ENCODE results near the gene NUDT12.

The NUDT12 gene

DNA sequence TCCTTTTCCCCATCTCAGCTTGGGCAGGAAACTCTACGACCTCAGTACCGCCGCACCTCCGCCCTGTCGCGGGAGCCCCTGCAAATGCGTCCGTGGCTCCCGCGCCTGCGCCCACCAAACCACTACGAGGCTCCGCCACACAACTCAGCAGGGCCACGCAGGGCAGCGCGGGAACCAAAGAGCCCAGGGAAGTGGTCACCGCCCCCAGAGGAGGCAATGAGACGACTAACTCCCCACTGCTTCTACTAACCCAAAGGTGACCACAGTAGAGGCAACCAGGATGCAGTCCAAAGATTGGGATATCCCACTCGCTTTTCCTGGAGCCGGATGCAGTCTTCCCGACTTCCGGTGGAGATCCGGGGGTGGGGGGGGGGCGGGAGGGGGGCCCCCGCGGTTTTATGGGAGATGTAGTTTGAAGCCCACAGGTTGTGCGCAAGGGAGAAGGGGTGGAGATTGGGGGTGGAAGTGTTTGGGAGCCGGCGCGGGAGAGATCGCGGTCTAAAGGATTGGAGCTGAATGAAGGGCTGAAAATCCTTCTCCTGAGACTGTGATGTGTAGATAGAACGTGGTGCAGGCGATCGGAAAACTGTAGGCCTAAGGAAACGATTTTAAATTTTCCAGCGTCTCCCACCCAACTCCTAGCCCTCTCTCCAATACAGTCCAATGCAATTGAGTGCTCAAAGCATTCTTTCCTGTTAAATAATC is at the start of gene NUDT12:
Gene NUDT12, minus strand, starts transcription at position 337 of the 705 bp plus-strand sequence. CDS start 2,541 bp downstream, outside the sequence.
- DNase-seq = peak; percentile 95

DNA sequence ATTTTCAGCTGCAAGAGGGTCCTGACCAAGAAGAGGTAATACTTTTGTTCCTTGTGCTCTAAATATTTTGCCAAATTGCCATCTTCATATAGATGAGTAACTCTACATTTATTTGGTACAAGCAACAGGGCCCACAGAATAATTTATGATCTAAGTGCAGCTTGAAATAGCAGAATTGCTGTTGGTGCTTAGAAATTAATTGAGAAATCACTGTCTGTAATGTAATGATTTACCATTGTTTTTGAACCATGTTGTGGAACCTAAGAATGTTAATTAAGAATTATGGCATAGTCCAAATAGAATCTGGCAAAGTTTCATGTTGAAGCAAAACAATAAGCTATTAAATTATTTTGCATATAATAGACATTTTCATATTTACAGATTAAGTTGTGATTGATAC is 44.8 kb upstream of the NUDT12 start:
- no peak for DNase-seq

DNA sequence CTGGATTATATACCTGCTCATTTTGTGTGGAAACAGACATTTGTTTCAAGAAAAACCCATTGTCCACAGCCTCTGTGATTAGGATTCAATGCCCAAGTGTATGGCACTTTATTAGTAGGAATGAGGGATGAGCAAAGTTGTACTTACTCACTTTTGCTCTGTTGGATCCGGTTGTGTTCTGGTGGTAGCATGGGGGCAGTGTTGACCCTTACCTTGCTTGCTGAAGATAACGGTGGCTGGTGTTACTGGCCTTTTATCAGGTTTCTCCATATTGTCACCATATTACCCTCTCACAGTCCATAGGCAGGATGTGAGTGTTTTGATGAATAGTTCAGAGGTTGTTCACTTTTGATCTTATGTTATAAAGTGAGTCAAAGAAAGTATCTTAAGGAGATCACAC is 42.7 kb upstream of the NUDT12 start:
- no peak for DNase-seq

DNA sequence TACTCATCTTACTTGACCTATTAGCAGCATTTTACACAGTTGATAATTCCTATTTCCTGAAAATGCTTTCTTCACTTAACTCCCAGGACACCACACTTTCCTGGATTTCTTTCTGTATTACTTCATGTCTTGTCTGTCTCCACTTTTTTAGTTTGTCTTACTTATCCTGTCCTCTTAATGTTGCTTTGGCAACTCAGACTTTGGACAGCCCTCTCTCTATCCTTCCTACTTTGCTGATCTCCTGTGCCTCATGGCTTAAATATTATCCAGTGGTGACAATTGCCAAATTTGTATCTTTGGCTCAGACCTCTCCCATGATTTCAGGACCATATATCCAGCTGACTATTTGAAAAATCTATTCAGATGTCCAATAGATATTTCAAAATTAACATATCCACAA is 39.8 kb upstream of the NUDT12 start:
- no peak for DNase-seq

DNA sequence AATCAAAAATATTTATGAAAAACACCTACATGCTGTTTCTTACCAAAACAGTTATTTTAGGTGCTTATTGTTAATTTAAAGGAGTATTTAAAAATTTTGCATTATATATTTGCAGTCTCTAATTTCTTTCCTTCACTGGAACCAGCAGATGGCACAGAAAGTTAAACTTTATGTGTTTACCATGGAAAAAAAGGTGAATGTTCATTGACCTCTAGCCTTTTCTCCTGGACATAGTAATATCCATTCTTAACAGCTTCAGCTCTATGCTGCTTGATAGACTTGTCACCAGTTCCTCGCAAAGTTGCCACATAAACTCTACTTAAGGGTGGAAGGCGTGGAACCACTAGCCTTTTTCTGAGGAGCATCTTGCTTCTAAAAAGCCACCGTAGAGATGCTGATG is 38.7 kb upstream of the NUDT12 start:
- DNase-seq = no peak

DNA sequence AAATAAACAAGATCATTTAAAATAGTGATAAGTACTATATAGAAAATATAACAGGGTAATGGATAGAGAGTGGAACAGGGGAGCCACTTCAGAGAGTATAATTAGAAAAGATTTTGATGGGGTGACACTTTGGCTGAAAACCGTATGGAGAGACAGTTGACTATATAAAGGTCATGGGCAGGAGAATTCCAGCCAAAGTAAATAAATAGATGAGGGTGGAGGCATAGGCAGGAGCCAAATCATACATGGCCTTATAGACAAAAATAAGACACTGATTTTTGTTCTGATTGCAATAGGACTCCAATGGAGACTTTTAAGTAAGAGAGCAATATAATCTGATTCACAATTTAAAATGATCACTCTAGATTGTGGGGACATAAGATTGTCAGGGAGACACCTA is 37.5 kb upstream of the NUDT12 start:
- DNase-seq = no peak

DNA sequence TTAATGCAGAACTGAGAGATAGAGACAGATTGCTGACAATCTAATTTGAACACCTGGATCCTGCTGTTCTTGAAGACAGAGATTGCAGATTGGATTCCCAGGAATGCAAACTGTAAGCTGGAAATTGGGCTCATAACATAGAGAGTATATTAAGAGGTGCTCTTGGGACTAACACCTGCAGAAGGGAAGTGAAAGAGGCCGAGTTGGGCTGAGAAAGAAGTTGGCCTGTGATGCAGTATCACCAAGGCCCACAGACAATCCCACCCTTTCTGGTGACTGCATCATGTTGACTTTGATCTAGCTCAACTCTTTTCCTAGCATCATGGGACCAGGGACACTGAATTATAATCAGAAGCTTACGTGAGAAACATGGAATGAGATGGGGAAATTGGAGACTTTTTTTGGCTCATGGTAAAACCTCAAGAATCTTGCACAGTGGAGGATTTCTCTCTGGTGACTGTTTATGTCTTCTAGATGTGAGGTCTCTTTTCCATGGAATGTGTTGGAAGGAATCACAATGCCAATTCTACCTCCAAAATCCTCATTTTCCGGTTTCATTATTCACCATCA is 36.5 kb upstream of the NUDT12 start:
- no peak for DNase-seq

DNA sequence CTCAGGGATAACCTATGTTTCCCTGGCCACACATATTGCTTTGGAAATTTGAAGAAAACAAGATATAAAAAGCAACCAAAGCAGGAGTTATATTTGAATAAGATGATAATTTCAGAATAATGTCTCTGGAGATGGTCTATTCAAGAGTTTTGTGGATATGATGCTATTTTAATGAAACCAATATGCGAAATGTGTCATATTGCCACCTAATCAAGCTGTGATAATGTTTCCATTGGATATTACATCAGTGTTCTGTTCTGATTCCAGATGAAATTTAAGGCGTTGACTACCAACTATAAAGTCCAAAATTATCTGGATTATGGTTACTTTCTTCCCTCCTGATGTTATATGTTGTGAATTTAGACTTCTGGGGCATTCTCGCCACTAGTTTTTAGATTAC is 27.6 kb upstream of the NUDT12 start:
- DNase-seq = no peak

DNA sequence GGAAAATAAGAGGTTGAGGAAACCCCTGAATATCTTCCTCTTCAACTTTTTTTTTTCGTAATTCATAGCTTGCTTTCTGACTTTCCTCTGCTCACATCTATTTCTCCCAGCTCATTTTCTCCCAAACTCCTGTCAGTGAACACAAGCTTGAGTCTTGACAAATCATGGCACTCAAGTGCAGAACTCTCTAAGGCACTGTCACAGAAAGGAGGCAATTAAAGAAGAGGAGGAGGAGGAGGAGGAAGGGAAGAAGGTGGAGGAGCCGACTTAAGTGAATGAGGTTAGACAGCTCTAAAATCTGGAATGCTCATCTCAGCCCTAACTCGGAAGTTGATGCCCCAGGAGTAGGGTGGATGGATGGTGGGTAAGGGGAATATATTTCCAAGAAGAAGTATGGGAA is 27.2 kb upstream of the NUDT12 start:
- DNase-seq = no peak

DNA sequence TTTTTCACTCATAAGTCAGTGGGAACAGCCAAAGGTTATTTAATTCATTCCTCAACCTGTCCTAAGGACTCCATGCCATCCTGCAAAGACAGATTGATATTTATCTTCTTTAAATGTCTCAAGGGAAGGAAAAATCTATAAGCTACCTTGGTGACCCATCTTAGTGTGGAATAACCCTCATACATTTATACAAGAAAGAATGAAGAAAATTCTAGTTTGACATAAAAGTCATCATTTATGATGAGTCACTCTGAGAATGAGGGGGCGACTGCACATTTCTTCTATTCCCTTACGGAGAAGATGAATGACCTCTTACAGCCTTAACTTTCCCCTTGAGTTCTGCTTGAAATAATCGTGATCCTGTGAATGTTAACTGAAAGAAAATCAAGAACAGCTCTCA is 26.8 kb upstream of the NUDT12 start:
- DNase-seq = no peak

DNA sequence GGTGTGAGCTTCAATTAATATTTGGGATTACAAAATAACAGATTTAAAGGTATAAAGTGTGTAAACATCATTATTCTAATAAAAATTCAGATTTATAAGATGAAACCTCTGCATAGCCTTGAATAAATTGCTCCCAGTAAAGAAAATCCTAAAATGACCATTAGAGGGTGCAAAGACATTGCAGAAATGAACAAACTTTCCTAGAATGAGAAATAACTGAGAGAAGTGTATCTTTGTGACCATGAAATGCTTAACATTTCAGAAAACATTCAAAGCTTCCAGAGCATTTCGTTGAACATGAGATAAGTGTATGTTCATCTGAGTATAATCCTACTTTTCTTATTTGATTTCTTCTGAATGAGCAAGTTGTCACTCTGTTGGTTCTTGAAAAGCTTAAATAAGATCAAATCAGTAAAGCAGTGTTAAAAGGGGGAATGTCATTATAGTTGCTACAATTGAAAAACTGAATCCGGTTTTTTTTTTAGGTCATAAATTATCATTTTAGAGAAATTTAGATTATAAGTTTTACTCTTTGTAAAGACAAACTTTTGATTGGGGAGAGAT is 24.7 kb upstream of the NUDT12 start:
- no peak for DNase-seq

DNA sequence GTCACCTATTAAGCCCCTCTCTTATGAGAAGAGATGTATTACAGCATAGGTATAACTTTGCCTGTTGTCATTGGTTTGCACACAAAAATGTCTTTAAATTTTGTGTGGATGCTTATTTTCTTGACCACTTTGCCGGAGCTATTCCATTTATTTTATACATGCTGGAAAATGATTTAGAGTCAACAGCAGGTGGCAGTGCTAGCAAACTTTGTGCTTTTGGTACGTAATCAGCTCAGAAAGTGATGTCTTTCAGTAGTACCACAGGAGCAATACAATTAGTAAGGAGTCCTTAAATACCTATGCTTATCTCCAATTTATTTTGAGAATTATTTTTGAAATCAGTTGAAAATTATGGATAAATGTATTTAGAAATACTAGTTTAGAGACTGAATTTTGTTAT is 19.8 kb upstream of the NUDT12 start:
- no peak for DNase-seq

DNA sequence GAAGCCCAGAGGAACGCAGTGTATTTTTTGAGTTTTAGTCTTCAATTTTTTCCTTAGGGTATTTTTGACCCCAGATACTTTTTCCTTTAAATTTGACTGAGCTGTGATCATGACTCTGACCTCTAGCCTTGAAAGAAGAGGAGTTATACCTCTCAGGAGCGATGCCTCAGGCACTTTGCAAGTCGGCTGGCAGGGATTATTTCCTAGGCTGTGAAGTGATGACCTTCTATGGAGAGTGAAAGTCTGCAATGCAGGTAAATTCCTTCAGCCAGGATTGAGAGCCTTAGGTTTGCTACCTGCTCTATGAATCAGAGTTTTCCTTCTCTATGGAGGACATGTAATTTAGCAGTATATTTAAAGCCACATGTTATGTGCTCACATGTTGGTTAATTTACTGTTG is 10.8 kb upstream of the NUDT12 start:
- DNase-seq = no peak

DNA sequence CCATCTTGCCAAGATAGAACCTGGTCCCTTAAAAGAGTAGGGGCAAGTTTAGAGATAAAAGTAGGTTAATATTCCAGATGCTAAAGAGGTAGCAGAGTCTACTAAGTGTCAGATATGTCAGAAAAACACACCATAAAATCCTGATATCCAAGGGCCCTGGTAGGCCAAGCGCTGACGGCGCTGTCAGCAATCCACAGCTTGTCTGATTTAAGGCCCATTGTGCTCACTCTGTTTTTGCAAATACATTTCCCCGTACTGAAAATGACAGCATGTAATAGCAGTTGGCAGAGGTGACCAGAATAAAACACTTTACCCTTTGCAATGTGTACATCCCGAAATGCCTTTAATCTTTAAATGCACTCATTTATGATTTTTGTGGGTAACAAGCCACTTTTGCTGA is 9.9 kb upstream of the NUDT12 start:
- DNase-seq = no peak

DNA sequence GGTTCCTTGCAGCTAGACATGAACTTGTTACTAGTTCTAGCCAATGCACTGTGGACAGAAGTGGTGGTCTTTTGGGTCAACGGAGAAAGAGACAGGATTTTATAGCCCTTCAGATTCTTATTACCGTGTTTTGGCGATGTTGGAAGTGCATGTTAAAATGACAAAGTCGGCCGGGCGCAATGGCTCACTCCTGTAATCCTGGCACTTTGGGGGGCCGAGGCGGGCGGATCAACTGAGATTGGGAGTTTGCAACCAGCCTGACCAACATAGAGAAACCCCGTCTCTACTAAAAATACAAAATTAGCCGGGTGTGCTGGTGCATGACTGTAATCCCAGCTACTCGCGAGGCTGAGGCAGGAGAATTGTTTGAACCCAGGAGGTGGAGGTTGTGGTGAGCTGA is 9.1 kb upstream of the NUDT12 start:
- DNase-seq = no peak

DNA sequence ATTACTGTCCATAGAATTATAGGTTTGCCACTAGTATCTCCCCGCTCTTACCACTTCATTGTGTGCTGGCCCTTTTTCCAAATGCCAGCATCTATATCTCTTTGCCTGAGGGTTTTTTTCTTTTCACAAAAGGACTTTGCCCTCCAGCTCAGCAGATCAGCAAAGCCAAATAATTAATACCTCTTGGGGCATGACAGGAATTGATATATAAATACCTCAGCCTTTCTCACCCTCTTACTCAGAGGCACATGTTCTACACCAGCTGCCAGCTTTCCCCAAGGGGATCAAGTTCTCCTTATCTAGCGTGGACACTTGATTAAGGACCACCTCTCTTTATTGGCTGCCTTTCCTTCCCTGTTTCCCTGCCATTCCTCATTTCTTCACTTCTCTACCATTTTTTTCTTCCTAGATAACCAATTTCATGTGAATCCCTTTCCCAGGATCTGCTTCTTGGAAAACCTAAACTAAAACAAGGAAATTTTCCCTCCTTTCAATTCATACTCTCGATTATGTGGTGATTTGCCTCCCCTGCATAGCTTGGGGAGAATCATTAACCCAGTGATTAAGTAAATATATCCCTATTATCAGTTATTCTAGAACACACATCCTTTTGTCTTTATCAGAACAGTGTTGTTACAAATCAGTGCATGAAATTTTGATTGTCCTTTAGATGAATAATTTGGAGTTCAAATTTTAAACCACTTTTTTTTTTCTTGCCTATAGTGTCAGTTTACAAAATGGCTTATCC is 6.9 kb upstream of the NUDT12 start:
- no peak for DNase-seq

DNA sequence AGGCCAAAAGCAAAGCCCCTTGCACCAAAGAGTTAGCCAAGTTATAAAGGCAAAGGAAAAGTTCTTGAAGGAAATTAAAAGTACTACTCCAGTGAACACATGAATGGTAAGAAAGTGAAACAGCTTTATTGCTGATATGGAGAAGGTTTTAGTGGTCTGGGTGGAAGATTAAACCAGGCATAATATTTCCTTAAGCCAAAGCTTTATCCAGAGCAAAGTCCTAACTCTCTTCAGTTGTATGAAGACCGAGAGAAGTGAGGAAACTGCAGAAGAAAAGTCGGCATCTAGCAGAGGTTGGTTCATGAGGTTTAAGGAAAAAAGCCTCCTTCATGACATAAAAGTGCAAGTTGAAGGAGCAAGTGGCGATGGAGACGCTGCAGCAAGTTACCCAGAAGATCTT is 3.1 kb upstream of the NUDT12 start:
- no peak for DNase-seq

DNA sequence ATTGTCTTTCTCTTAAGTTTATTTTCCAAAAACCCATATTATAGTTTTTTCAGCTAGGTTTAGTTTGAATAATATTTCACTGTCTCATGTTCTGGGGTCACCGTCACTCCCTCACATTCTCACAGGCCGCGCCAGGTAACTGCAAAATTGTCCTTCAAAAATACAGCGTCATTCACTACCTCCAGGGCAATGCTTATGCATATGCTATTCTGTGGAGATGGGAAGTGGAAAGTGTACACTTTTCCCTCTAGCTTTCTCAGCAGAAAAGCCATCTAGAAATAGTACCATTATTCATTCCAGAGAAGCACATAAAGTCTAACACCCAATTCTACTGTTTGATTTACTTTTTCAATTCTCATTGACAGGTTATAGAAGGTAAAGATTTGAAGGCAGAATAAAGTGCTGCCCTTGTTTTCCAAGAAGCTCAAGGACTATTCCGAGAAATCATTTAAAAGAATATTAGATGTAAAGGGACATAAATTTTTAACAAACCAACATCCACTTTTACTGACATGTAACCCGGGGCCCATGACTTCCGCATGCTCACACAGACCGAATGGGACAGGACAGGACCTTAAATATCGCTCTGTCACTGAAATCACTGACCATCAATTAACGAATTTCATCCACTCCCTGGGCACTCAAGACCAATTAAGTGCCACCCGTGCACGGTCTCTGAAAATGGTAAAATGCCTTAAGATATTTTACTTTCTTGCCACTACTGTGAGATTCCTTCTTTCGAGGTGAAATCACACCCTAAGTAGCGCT is 720 bp downstream of the NUDT12 start:
- DNase-seq = no peak

DNA sequence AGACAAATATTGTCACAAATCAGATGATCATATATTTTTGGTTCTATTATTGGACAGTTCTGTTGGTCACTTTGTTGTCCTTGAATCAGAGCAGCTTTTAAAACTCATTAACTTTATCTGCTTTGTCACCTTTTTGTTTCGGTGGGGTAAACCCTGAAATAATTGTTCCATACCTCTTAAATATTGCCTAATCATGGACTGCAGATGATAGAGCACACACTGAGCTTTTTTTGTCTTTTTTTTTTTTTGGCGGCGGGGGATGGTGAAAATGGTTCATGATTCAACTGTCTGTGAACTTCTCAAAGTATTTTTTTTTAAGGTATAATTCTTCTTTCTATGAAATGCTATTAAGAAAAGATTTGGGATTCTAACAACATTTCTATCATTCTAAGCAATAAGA is 1.8 kb downstream of the NUDT12 start:
- DNase-seq = no peak

DNA sequence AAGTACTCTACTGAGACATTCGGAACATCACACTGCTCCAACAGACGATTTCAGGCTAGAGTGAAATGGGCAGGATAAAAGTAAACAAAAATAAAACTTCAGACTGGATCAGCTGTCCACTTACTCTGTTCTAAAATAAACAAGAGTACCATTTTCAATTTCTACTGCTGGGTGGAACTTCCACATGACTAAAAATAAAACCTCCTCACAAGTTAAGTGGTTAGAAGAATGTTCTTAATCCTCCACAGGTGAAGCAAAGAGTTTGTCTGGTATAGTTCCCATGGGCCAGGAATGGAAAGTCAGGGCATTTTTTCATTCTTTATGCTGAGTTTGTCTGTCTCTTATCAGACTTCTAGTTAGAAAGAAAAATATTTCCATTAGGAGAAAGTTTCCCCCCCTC is 15.7 kb downstream of the NUDT12 start:
- no peak for DNase-seq

DNA sequence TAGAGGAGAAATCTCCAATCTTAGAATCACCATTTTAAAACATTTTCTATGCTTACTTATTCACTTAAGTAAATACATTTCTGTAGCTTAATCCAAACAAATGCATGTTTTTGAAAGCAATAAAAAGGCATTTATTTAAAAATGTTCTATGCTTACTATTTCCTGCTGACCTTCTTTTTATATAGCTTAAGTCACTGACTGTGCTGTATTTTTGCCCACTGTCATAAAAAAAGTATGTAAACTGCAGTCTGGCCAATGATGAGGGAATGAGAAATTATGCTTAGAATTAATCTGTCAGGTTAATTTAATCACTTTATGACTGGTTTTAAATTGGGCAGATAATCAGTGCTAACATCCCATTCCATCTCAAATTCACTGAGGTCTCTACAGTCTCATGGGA is 20.1 kb downstream of the NUDT12 start:
- no peak for DNase-seq

DNA sequence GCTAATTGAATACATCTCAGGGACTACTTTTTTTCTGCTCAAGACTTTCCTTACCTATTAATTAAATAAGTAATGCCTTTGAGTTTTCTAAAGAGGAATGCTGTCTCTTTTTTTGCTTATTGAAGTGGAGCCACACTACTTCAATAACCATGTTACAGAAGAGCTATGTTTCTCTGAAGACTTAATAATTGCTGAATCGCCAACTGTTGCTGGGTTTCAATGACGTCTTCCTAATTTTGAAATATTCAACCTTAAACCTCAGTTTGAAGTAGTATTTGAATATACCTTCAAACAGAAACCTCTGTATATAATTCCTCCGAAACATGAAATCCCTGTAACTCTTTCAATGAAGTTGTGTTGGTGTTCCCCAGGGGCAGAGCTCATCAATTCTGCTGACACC is 21.0 kb downstream of the NUDT12 start:
- DNase-seq = no peak

DNA sequence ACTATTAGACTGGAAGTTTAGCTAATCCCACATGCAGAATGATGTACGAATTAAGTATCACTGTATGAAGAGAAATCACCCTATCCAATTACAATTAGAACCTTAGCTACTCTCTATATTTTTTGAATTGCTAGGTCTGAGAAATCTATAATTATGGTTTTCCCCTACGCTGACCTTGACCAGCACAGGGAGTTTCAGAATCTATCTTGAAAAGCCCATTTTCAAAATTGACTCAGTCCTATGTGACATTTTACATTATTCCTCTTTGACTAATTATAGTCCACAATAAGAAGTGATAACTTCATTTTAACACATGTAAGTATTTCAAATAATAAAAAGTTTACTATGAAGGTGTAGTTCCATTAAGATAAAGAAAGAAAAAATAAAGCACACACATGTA is 21.5 kb downstream of the NUDT12 start:
- DNase-seq = no peak

Data from left hindlimb (tissue), 1 donor.